Adipose tissue (tissue), 3 donors: ENCODE data around the gene PHF3. TPM values are rescaled to one million over a fixed set of nuclear protein-coding genes. Genes with fewer than 3 reads are reported as not detected.
"Not testable (repeated sequence)": the region's sequence is repeated elsewhere in the genome, so short reads cannot be mapped to it uniquely, and the experiment has no call there.

Experiments
- H3K27ac ChIP-seq: one replicate; pipeline ENCODE4 v1.5.1; 2013; ENCODE audit warnings: low read depth, low read length
- WGBS, 3 donors: extraction: QIAGEN DNeasy Blood & Tissue Kit; methylation state at CpG; one replicate each; pipeline ENCODE4 v1.1.7; 2013; 5-methylcytosine and 5-hydroxymethylcytosine counted together
- polyA plus RNA-seq, 3 donors: library from polyadenylated mRNA; stranded (reverse); fragments of 200-250 nt; gene quantifications; one replicate each; pipeline ENCODE4 v1.2.3, GENCODE V29; 2013
- donor health status: healthy with polysubstance abuse.
- donor health status: Bipolar disorder and iron deficiency.
- donor health status: healthy.

PHF3 gene
- polyA plus RNA-seq, 3 donors: 9.8 to 17.2 (median 11.8) TPM

GRCh38 chr6:63740709-63741108, 105.1 kb downstream of the PHF3 start:
- 27 to 40% (median 33%) methylated on average over 2 of the region's 2 CpGs for WGBS, 3 donors

GRCh38 chr6:63742060-63742459, 106.5 kb downstream of the PHF3 start:
- no peak overlapping the region for H3K27ac ChIP-seq

More at GRCh38 chr6:63740709-63741108, 105.1 kb downstream of the PHF3 start:
- H3K27ac ChIP-seq: no peak overlapping the region

GRCh38 chr6:63743691-63744090, 108.1 kb downstream of the PHF3 start:
- no peak overlapping the region for H3K27ac ChIP-seq

- WGBS, 3 donors: 60 to 89% (median 86%) methylated on average over 4 of the region's 4 CpGs
Observed at GRCh38 chr6:63744810-63745209, 109.2 kb downstream of the PHF3 start.

GRCh38 chr6:63745784-63746183, 110.2 kb downstream of the PHF3 start:
- H3K27ac ChIP-seq: no peak overlapping the region

More at GRCh38 chr6:63744810-63745209, 109.2 kb downstream of the PHF3 start:
- no peak overlapping the region for H3K27ac ChIP-seq

- 95 to 100% (median 97%) methylated on average over 2 of the region's 2 CpGs for WGBS, 3 donors
- H3K27ac ChIP-seq: no peak overlapping the region
Observed at GRCh38 chr6:63750400-63750799, 114.8 kb downstream of the PHF3 start.

- H3K27ac ChIP-seq: not testable (repeated sequence)
Observed at GRCh38 chr6:63757275-63757674, 121.7 kb downstream of the PHF3 start.

GRCh38 chr6:63757826-63758225, 122.2 kb downstream of the PHF3 start:
- H3K27ac ChIP-seq: no peak overlapping the region
- 88 to 100% (median 92%) methylated on average over 1 of the region's 1 CpG for WGBS, 3 donors

- H3K27ac ChIP-seq: no peak overlapping the region
Observed at GRCh38 chr6:63759605-63760105, 124.1 kb downstream of the PHF3 start.

GRCh38 chr6:63760199-63760598, 124.6 kb downstream of the PHF3 start:
- no peak overlapping the region for H3K27ac ChIP-seq

- no peak overlapping the region for H3K27ac ChIP-seq
- 23 to 25% (median 24%) methylated on average over 4 of the region's 4 CpGs for WGBS, 3 donors
Observed at GRCh38 chr6:63764318-63764916, 128.8 kb downstream of the PHF3 start.

Other genes starting within 250 kb of the PHF3 start
- gene PTP4A1, start 63.3 kb upstream of the PHF3 start, polyA plus RNA-seq: 10 to 100 TPM; 12.0 to 19.3 (median 17.4) TPM